Ovary (tissue), 3 donors: ENCODE results near the gene SLC38A11.

Experiments
- EP300 ChIP-seq: sonication (generic); formaldehyde crosslinking; IDR thresholded peaks from one replicate; pipeline ENCODE4 v1.6.1; 2017; ENCODE audit warnings: antibody characterized with exemption
- POLR2A ChIP-seq: fragments of 450-650 bp; IDR thresholded peaks from one replicate; pipeline ENCODE4 v1.6.1; 2017; ENCODE audit warnings: antibody characterized with exemption, mild to moderate bottlenecking, moderate library complexity
- TF ChIP-seq, protein P1 (sequence below), 3 donors: fragments of 450-650 bp in 2 of 3; fragments of 200-600 bp in 1 of 3; IDR thresholded peaks; one replicate each; pipeline versions ENCODE4 v1.5.1 to v1.8.0; 2016 to 2022; ENCODE audit warnings: antibody characterized with exemption in 3 of 3, mild to moderate bottlenecking in 1 of 3
- donor health status: DM: no; HTN: no; CAD: no.

DNA sequence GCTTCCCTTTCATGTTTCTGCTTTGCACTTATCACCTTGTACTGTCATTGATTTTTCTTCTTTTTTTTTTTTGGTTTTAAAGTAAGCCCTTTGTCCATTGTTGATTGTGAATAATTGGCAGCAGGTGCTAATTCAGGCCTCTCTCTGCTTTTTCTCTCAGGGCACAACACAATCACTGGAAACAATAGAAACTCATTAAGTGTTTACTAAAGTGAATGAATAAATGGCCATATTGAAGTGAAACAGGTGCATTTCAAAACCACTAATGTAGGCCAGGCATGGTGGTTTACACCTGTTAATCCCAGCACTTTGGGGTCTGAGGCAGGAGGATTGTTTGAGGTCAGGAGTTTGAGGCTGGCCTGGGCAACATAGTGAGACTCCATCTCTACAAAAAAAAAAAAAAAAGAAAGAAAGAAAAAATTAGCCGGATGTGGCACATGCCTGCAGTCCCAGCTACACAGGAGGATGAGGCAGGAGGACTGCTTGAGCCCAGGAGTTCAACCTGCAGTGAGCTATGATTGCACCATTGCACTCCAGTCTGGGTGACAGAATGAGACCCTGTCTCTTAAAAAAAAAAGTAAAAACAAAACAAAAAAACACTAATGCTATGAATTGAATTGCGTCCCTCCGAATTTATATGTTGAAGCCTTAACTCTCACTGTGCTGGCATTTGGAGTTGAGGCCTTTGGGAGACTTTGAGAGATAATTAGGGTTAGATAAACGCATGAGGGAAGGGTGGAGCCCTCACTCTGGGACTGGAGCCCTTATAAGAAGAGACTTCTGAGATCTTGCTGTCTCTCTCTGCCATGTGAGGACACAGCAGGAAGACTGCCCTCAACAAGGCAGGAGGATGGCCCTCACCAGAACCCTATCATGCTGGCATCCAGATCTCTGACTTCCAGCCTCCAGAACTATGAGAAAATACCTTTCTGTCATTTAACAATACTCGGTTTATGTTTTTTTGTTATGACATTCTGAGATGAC, 19.9 kb downstream of the SLC38A11 start:
- TF ChIP-seq, protein P1, sequence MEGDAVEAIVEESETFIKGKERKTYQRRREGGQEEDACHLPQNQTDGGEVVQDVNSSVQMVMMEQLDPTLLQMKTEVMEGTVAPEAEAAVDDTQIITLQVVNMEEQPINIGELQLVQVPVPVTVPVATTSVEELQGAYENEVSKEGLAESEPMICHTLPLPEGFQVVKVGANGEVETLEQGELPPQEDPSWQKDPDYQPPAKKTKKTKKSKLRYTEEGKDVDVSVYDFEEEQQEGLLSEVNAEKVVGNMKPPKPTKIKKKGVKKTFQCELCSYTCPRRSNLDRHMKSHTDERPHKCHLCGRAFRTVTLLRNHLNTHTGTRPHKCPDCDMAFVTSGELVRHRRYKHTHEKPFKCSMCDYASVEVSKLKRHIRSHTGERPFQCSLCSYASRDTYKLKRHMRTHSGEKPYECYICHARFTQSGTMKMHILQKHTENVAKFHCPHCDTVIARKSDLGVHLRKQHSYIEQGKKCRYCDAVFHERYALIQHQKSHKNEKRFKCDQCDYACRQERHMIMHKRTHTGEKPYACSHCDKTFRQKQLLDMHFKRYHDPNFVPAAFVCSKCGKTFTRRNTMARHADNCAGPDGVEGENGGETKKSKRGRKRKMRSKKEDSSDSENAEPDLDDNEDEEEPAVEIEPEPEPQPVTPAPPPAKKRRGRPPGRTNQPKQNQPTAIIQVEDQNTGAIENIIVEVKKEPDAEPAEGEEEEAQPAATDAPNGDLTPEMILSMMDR (IDR thresholded peaks at IDR 0.05), result no peak
- TF ChIP-seq EP300 (no peak), POLR2A (no peak)
